Activated CD4-positive, alpha-beta T cell treated with anti-CD3 and anti-CD28 coated beads for 1 hour (primary cell): ENCODE results near the gene TSHZ2.
"Not testable (repeated sequence)": the region's sequence is repeated elsewhere in the genome, so short reads cannot be mapped to it uniquely, and the experiment has no call there.

Experiments
- DNase-seq: peaks from one replicate; pipeline ENCODE4 v3.0.0-alpha.2; 2020

TSHZ2 gene

GRCh38 chr20:53402233-53403005 is 430.3 kb downstream of the TSHZ2 start:
- peak; percentile 21 for DNase-seq

GRCh38 chr20:53403029-53403428 is 430.9 kb downstream of the TSHZ2 start:
- DNase-seq = no peak

GRCh38 chr20:53405139-53405538 is 433.0 kb downstream of the TSHZ2 start:
- DNase-seq = no peak

- DNase-seq = no peak
These were observed 434.4 kb downstream of the TSHZ2 start for GRCh38 chr20:53406580-53406979.

- DNase-seq = no peak
These were observed 436.7 kb downstream of the TSHZ2 start for GRCh38 chr20:53408691-53409446.

GRCh38 chr20:53409447-53409717 is 437.2 kb downstream of the TSHZ2 start:
- DNase-seq = no peak

- no peak for DNase-seq
These were observed 439.0 kb downstream of the TSHZ2 start for GRCh38 chr20:53411129-53411528.

- DNase-seq = no peak
These were observed 439.7 kb downstream of the TSHZ2 start for GRCh38 chr20:53411891-53412290.

GRCh38 chr20:53412577-53413185 is 440.5 kb downstream of the TSHZ2 start:
- DNase-seq = no peak

- peak; percentile 16 for DNase-seq
These were observed 441.1 kb downstream of the TSHZ2 start for GRCh38 chr20:53413186-53413631.

- not testable (repeated sequence) for DNase-seq
These were observed 441.7 kb downstream of the TSHZ2 start for GRCh38 chr20:53413845-53414244.

GRCh38 chr20:53419693-53420460 is 447.7 kb downstream of the TSHZ2 start:
- DNase-seq = no peak

GRCh38 chr20:53421343-53421742 is 449.2 kb downstream of the TSHZ2 start:
- DNase-seq = no peak

- DNase-seq = no peak
These were observed 449.9 kb downstream of the TSHZ2 start for GRCh38 chr20:53422039-53422438.

GRCh38 chr20:53423587-53424146 is 451.5 kb downstream of the TSHZ2 start:
- no peak for DNase-seq

- no peak for DNase-seq
These were observed 453.3 kb downstream of the TSHZ2 start for GRCh38 chr20:53425481-53425880.

- no peak for DNase-seq
These were observed 453.8 kb downstream of the TSHZ2 start for GRCh38 chr20:53425941-53426340.

GRCh38 chr20:53426766-53427312 is 454.7 kb downstream of the TSHZ2 start:
- no peak for DNase-seq

- no peak for DNase-seq
These were observed 455.8 kb downstream of the TSHZ2 start for GRCh38 chr20:53427951-53428350.

- DNase-seq = no peak
These were observed 456.4 kb downstream of the TSHZ2 start for GRCh38 chr20:53428588-53428987.

- no peak for DNase-seq
These were observed 456.8 kb downstream of the TSHZ2 start for GRCh38 chr20:53428996-53429395.

GRCh38 chr20:53434662-53435061 is 462.5 kb downstream of the TSHZ2 start:
- no peak for DNase-seq

- DNase-seq = not testable (repeated sequence)
These were observed 464.8 kb downstream of the TSHZ2 start for GRCh38 chr20:53436927-53437326.
